GM19193 (cell line): ENCODE data around the gene TUBGCP5.

Experiments used
- POLR2A ChIP-seq: IDR thresholded peaks from 4 replicates; pipeline ENCODE4 v1.6.1; 2011; ENCODE audit not compliant: insufficient read depth, insufficient read length; ENCODE audit errors: extremely low read depth

The TUBGCP5 gene

GRCh38 chr15:23050708-23051107, 11.3 kb upstream of the TUBGCP5 start:
- no peak for TF ChIP-seq POLR2A

DNA sequence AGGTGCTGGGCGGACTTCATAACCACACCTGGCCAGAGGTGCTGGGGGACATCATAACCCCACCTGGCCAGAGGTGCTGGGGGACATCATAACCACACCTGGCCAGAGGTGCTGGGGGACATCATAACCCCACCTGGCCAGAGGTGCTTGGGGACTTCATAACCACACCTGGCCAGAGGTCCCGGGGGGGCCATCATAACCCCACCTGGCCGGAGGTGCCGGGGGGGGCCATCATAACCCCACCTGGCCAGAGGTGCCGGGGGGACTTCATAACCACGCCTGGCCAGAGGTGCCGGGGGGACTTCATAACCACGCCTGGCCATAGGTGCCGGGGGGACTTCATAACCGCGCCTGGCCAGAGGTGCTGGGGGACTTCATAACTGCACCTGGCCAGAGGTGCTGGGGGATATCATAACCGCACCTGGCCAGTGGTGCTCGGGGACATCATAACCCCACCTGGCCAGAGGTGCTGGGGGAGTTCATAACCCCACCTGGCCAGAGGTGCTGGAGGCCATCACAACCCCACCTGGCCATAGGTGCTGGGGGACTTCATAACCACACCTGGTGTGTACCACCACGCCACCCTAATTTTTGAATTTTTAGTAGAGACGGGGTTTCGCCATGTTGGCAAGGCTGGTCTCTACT, 10.7 kb upstream of the TUBGCP5 start:
- TF ChIP-seq POLR2A: no peak

DNA sequence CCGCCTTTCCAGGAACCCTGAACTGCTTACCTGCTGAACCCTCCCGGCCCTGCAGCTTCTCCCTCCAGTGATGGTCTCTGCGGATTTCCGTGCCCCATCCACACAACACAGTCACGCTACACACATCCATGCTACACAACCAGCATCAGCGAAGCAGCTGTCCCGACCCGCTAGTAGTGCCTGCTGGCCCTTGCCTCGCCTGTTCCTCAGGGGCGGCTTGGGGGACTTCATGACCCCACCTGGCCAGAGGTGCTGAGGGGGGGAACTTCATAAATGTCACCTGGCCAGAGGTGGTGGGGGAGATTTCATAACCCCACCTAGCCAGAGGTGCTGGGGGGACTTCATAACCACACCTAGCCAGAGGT, 530 bp upstream of the TUBGCP5 start:
- no peak for TF ChIP-seq POLR2A

DNA sequence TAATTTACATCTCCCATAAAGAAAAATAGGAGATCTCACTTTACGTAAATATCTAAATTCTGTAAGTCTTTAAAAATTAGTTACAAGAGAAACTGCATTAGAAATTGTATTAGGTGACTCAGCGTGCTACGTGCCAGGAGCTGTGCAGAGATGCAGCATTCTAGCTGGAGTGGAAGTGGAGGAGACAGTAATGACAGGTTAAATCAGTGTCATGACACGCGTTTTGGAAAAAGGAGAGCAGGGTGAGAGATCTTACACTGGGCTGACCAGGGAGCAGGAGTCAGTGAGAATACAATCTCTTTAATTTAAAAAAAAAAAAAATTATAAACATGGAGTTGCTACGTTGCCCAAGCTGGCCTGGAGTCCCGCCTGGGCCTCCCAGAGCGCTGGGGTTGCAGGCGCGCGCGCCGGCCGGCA, 635 bp downstream of the TUBGCP5 start:
- no peak for TF ChIP-seq POLR2A

- TF ChIP-seq POLR2A: no peak
Measured at GRCh38 chr15:23035964-23036566, 3.3 kb downstream of the TUBGCP5 start.

DNA sequence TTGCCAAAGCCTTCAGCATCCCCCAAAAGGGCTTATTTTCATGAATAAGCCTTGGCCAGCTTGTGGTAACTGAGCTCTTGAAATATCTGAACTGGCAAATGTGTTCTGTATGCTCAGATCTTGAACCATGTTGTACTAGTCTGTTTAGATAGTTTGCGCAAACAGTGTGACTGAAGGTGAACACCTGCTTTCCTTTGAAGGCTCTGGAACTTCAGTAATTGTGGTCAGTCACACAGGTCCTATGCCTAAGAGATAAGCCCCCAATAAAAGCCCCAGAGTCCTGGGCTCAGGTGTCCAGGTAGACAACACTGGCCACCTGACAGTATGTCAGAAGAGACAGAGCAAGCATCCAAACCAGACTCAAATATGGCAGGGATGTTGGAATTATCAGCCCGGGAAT, 5.4 kb downstream of the TUBGCP5 start:
- TF ChIP-seq POLR2A: no peak

DNA sequence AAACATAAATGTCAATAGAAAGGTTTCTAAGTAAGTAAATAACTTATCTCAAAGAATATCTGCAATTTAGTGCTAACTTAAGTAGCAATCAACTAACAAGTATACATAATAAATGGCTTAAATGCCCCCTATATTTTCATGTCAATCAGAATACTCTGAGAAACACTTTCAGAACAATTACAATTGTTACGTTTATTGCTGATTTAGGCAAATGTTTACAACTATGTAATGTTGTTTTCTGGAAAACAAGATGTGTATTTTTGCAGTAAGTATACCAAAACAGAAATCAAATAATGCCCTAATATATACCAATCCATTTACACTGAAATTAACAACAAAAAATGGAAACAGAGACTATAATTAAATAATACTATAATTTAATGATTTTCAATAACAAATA, 13.2 kb downstream of the TUBGCP5 start:
- no peak for TF ChIP-seq POLR2A

- no peak for TF ChIP-seq POLR2A
Measured at GRCh38 chr15:23022156-23022555, 17.2 kb downstream of the TUBGCP5 start.

DNA sequence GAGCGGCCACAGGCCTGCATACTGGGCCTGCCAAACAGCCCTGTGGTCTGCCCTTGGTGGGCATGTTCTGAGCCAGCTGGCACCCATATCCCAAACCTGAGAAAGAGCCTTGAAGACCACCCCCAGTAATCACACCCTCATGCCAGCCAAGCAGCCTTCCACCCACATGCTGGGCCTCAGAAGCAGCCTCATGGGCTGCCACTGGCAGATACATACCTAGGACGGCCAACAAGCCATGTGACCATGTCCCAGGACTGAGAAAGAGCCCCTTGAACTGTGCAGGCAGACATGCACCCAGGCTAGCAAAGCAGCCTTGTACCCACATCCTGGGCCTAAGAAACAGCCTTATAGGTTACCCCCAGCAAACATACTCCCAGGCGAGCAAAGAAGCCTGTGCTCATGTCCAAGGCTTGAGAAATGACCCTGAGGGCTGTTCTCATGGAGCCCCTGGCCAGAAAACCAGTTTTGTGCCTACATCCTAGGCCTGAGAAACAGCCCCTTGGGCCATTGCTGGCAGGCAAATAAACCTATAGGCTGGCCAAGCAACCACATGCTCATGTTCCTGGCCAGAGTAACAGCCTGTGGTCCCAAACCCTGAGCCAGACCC, 24.9 kb downstream of the TUBGCP5 start:
- no peak for TF ChIP-seq POLR2A

DNA sequence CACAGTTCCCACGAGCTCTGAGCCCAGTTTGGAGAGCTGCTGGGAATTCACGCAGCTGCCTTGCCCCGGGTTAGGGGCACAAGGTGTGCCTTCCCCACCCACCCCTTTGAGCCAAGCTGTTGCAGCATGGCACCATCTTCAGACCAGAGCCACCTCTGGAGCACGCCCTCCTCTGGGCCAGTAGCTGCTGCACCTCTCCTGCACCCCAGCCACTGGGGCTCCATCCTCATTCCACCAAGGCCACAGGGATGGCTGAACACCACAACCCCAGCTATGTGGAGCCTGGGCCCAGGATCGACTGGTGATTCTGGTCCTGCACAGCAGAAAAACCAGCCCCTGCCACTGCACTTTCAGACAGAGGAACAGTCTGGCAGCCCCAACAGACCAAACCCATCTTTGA, 25.7 kb downstream of the TUBGCP5 start:
- TF ChIP-seq POLR2A: no peak

DNA sequence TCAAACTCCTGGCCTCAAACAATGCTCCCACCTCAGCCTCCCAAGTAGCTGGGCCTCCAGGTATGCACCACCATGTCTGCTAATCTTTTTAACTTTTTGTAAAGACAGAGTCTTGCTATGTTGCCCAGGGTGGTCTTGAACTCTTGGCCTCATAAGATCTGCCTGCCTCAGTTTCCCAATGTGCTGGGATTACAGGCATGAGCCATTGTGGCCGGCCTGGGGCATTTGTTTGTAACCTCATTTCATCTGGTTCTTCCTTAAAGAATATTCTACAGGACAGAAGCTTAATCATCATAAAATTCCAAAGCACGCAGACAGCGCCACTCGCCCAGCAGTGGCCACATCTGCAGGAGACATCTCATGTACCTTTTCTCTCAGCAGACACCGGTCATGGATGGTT, 35.6 kb downstream of the TUBGCP5 start:
- TF ChIP-seq POLR2A: no peak

DNA sequence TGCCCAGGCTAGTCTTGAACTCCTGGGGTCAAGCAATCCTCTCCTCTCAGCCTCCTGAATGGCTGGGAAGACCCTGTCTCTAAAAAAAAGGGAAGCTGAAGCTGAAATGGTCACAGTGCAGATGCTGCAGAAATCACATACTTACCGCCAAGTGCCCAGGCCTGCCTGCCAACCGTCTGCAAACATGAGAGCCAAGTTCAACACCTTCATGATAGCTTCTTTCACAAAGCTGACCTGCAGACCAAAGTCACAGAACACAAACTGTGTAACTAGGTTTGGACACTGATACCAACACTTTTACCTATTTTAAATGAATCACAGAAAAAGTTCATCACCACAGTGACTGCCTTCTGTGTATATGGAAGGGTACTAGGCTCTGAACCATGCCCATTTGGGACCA, 36.4 kb downstream of the TUBGCP5 start:
- TF ChIP-seq POLR2A: no peak

DNA sequence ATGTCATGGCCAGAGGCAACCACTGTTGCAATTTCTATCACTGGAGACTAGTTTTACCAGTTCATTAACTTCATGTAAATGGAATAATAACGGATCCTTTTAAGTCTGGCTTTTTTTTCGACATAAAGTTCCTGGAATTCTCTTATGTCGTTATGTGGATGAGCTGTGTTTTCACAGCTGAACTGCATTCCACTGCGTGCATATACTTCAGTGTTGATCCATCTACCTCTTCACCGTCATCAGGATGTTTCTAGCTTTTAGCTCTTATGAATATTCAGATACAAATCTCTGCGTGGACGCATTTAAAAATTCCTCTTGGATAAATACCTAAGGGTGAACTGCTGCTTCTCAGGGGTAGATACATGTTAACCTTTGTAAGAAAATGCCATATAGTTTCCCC, 43.6 kb downstream of the TUBGCP5 start:
- no peak for TF ChIP-seq POLR2A

- no peak for TF ChIP-seq POLR2A
Measured at GRCh38 chr15:22992024-22992326, 47.4 kb downstream of the TUBGCP5 start.

DNA sequence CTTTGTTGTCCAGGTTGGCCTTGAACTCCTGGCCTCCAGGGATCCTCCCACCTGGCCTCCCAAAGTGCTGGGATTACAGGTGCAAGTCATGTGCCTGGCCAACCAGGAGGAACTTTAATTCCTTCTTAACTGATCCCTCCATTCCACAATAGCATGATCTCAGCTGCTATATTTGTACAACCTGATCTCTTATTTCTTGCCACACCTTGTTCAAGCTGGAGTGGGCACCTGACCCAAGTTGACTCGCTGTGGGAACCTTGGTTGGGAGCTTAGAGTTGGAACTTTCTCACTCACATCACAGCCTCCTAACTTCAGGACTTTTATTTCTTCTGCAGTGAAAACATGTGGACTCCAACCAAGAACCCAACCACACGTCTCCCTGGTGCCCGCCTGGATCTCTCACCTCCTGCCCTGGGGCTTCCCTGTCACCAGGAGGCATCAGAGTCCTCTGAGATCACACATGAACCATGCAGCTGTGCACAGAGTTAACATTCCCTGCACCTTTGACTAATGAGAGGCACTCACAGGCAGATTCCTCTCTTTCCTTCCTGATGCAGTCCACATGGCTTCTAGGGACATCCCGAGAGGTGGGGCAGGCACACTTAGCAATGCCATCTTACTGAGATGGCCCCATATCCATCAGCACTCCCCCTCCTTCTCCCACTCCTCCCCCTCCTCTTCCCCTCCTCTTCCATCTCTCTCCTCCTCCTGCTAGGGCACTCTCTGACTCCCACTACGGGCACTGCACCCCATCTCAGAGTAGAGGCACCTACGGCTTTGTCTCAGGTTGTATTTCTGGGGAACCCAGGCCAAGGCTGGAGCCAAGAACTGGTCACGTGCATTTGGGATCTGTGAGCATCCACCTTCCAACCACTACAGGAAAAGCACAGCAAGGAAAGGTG, 49.5 kb downstream of the TUBGCP5 start:
- TF ChIP-seq POLR2A: no peak

- TF ChIP-seq POLR2A: no peak
Measured at GRCh38 chr15:22988811-22989210, 50.6 kb downstream of the TUBGCP5 start.

- no peak for TF ChIP-seq POLR2A
Measured at GRCh38 chr15:22981051-22981840, 58.1 kb downstream of the TUBGCP5 start.
